ENCODE data around the gene KRTAP4-7.
"Not testable (repeated sequence)": the region's sequence is repeated elsewhere in the genome, so short reads cannot be mapped to it uniquely, and the experiment has no call there.

KRTAP4-7 gene

GRCh38 chr17:41084100-41084856 is at the start of gene KRTAP4-7:
Gene KRTAP4-7, plus strand, starts transcription at chr17:41084150. Its CDS starts 57 bp downstream, at chr17:41084207.
- not testable (repeated sequence) for H3K27ac ChIP-seq

- H3K27ac ChIP-seq = not testable (repeated sequence)
Measured at GRCh38 chr17:41034346-41034935, 49.5 kb upstream of the KRTAP4-7 start, which contains the start of gene KRTAP1-3. Gene KRTAP1-3, minus strand, starts transcription at chr17:41034874. Its CDS starts 53 bp downstream, at chr17:41034821.

GRCh38 chr17:41037853-41038350 is 46.0 kb upstream of the KRTAP4-7 start:
- TF ChIP-seq CTCF (IDR thresholded peaks at IDR 0.05) = no peak
- no peak for TF ChIP-seq ZFX (IDR thresholded peaks at IDR 0.05; ENCODE audit: borderline replicate concordance)
- no peak overlapping the region for H3K27ac ChIP-seq

GRCh38 chr17:41040783-41041571 is 43.0 kb upstream of the KRTAP4-7 start, which contains the start of gene KRTAP1-1:
Gene KRTAP1-1, minus strand, starts transcription at chr17:41041450. Its CDS starts 53 bp downstream, at chr17:41041397.
- not testable (repeated sequence) for H3K27ac ChIP-seq

- no peak overlapping the region for H3K27ac ChIP-seq
- TF ChIP-seq CTCF (IDR thresholded peaks at IDR 0.05) (no peak), ZFX (IDR thresholded peaks at IDR 0.05; ENCODE audit: borderline replicate concordance) (no peak)
Measured at GRCh38 chr17:41042953-41043352, 41.0 kb upstream of the KRTAP4-7 start.

- H3K27ac ChIP-seq = not testable (repeated sequence)
Measured at GRCh38 chr17:41046735-41047465, 37.0 kb upstream of the KRTAP4-7 start, which contains the start of gene KRTAP2-1. Gene KRTAP2-1, minus strand, starts transcription at chr17:41047316. Its CDS starts 49 bp downstream, at chr17:41047267.

GRCh38 chr17:41048441-41048840 is 35.5 kb upstream of the KRTAP4-7 start:
- TF ChIP-seq CTCF (IDR thresholded peaks at IDR 0.05) (no peak), ZFX (IDR thresholded peaks at IDR 0.05; ENCODE audit: borderline replicate concordance) (no peak)
- no peak overlapping the region for H3K27ac ChIP-seq

GRCh38 chr17:41049110-41049509 is 34.8 kb upstream of the KRTAP4-7 start:
- H3K27ac ChIP-seq = no peak overlapping the region
- TF ChIP-seq ZFX (IDR thresholded peaks at IDR 0.05; ENCODE audit: borderline replicate concordance) (no peak), CTCF (IDR thresholded peaks at IDR 0.05) (no peak)

Data from 22Rv1 (cell line).